Gastroesophageal sphincter (tissue), 4 donors: ENCODE measurements around the gene PBX3. TPM values are rescaled to one million over a fixed set of nuclear protein-coding genes. Genes with fewer than 3 reads are reported as not detected.

Source experiments
- ATAC-seq: fragments of 150-250 bp; one replicate; pipeline ENCODE4 v1.9.1; 2016; ENCODE audit warnings: mild to moderate bottlenecking, moderate library complexity
- H3K27ac ChIP-seq, 4 donors: fragments of 200-600 bp; sonication (generic) in 3 of 4; 1 replicate in 3 of 4; 2 replicates in 1 of 4; pipeline ENCODE4 v1.5.1; 2016 to 2019
- H3K27me3 ChIP-seq: fragments of 200-600 bp; sonication (generic); one replicate; pipeline ENCODE4 v1.5.1; 2019
- H3K36me3 ChIP-seq, 2 donors: fragments of 200-600 bp; sonication (generic); one replicate each; pipeline ENCODE4 v1.5.1; 2019; ENCODE audit warnings: control low read depth in 1 of 2
- H3K4me1 ChIP-seq, 3 donors: fragments of 200-600 bp; sonication (generic); 1 replicate in 2 of 3; 2 replicates in 1 of 3; pipeline ENCODE4 v1.5.1; 2016 to 2019; ENCODE audit warnings: control low read depth in 2 of 3
- H3K4me3 ChIP-seq, 2 donors: fragments of 200-600 bp; sonication (generic); one replicate each; pipeline ENCODE4 v1.5.1; 2019; ENCODE audit warnings: mild to moderate bottlenecking in 1 of 2, moderate library complexity in 1 of 2
- H3K9me3 ChIP-seq, 3 donors: fragments of 200-600 bp; sonication (generic); one replicate each; pipeline ENCODE4 v1.5.1; 2017 to 2019; ENCODE audit warnings: control low read depth in 2 of 3
- CTCF ChIP-seq, 4 experiments: fragments of 200-600 bp in 2 of 4; fragments of 450-650 bp in 2 of 4; sonication (generic) in 1 of 4; IDR thresholded peaks; one replicate each; pipeline ENCODE4 v1.5.1; 2017 to 2019; ENCODE audit warnings: antibody characterized with exemption in 4 of 4, mild to moderate bottlenecking in 2 of 4, moderate library complexity in 2 of 4
- EP300 ChIP-seq: sonication (generic); formaldehyde crosslinking; IDR thresholded peaks from one replicate; pipeline ENCODE4 v1.6.1; 2017; ENCODE audit warnings: antibody characterized with exemption, mild to moderate bottlenecking
- POLR2A ChIP-seq, 2 donors: fragments of 450-650 bp; IDR thresholded peaks; one replicate each; pipeline ENCODE4 v1.6.1; 2017; ENCODE audit warnings: antibody characterized with exemption in 2 of 2, mild to moderate bottlenecking in 2 of 2, moderate library complexity in 1 of 2
- POLR2AphosphoS5 ChIP-seq: sonication (generic); formaldehyde crosslinking; IDR thresholded peaks from one replicate; pipeline ENCODE4 v1.6.1; 2017; ENCODE audit warnings: antibody characterized with exemption
- WGBS, 2 donors: methylation state at CpG; one replicate each; pipeline ENCODE4 v1.1.5; 2018; ENCODE audit warnings: low coverage in 1 of 2; 5-methylcytosine and 5-hydroxymethylcytosine counted together
- total RNA-seq, 4 donors: library from RNA; depleted of rRNA; stranded (reverse); fragments of >200 nt; gene quantifications; one replicate each; pipeline ENCODE4 v1.1.0, GENCODE V29; 2016

The PBX3 gene
- total RNA-seq, 4 donors from 2014 or later: 59.9 to 81.4 (median 71.8) TPM

- no peak for TF ChIP-seq EP300
- TF ChIP-seq POLR2A (IDR thresholded peaks at IDR 0.05): no peak
- TF ChIP-seq POLR2AphosphoS5: no peak
- H3K4me1 ChIP-seq: no peaks in the 10 kb centered on the region
- no peak for ATAC-seq
- 60% methylated on average over 1 of the region's 8 CpGs; no CpG with 5 or more reads in 1 of the 2 donors for WGBS, 2 donors
- no peak overlapping the region for H3K27ac ChIP-seq
- peaks cover 0 to 17% (median 0%) of the 10 kb centered on the region in 3 donors for H3K9me3 ChIP-seq
- H3K36me3 ChIP-seq: no peaks in the 10 kb centered on the region
- H3K27me3 ChIP-seq: no peaks in the 10 kb centered on the region
- no peak overlapping the region for H3K4me3 ChIP-seq
Observed at GRCh38 chr9:125982798-125983406, 235.7 kb downstream of the PBX3 start.

GRCh38 chr9:125983681-125984080, 236.5 kb downstream of the PBX3 start:
- TF ChIP-seq EP300 (no peak), POLR2A (IDR thresholded peaks at IDR 0.05) (no peak), POLR2AphosphoS5 (no peak), CTCF (IDR thresholded peaks at IDR 0.05) (no peak)
- Histone ChIP-seq H3K27ac (no peak overlapping the region), H3K9me3 (peaks cover 0 to 17% (median 0%) of the 10 kb centered on the region in 3 donors), H3K4me3 (no peak overlapping the region), H3K4me1 (no peaks in the 10 kb centered on the region), H3K27me3 (no peaks in the 10 kb centered on the region), H3K36me3 (no peaks in the 10 kb centered on the region)
- 90 to 100% methylated on average over 1 to 2 of the region's 5 CpGs for WGBS, 2 donors
- no peak for ATAC-seq

- Histone ChIP-seq H3K36me3 (no peaks in the 10 kb centered on the region), H3K27ac (no peak overlapping the region), H3K4me3 (no peak overlapping the region), H3K9me3 (peaks cover 0 to 12% (median 0%) of the 10 kb centered on the region in 3 donors), H3K27me3 (no peaks in the 10 kb centered on the region), H3K4me1 (no peaks in the 10 kb centered on the region)
- WGBS, 2 donors: no CpG with 5 or more reads among the region's 2 CpGs
- no peak for TF ChIP-seq EP300
- no peak for TF ChIP-seq CTCF (IDR thresholded peaks at IDR 0.05)
- no peak for TF ChIP-seq POLR2A (IDR thresholded peaks at IDR 0.05)
- TF ChIP-seq POLR2AphosphoS5: no peak
- ATAC-seq: no peak
Observed at GRCh38 chr9:125984461-125984860, 237.3 kb downstream of the PBX3 start.

GRCh38 chr9:125985142-125985997, 238.2 kb downstream of the PBX3 start:
- Histone ChIP-seq H3K4me3 (no peak overlapping the region), H3K9me3 (peaks cover 0 to 3% (median 0%) of the 10 kb centered on the region in 3 donors), H3K36me3 (no peaks in the 10 kb centered on the region), H3K27me3 (no peaks in the 10 kb centered on the region), H3K4me1 (no peaks in the 10 kb centered on the region), H3K27ac (no peak overlapping the region)
- TF ChIP-seq POLR2A (IDR thresholded peaks at IDR 0.05) (no peak), EP300 (no peak), CTCF (IDR thresholded peaks at IDR 0.05) (no peak), POLR2AphosphoS5 (no peak)
- WGBS, 2 donors: 86 to 93% methylated on average over 10 to 12 of the region's 14 CpGs
- ATAC-seq: no peak

- WGBS, 2 donors: 100% methylated on average over 1 of the region's 17 CpGs; no CpG with 5 or more reads in 1 of the 2 donors
- no peaks in the 10 kb centered on the region for H3K27me3 ChIP-seq
- TF ChIP-seq POLR2A (IDR thresholded peaks at IDR 0.05) (no peak), CTCF (IDR thresholded peaks at IDR 0.05) (no peak), EP300 (no peak), POLR2AphosphoS5 (no peak)
- no peak overlapping the region for H3K27ac ChIP-seq
- H3K36me3 ChIP-seq: no peaks in the 10 kb centered on the region
- H3K9me3 ChIP-seq: no peaks in the 10 kb centered on the region
- H3K4me1 ChIP-seq: no peaks in the 10 kb centered on the region
- no peak overlapping the region for H3K4me3 ChIP-seq
- no peak for ATAC-seq
Observed at GRCh38 chr9:125985998-125986655, 239.0 kb downstream of the PBX3 start.
